Measurements from ENCODE around the gene C10orf71.

Gene C10orf71

DNA sequence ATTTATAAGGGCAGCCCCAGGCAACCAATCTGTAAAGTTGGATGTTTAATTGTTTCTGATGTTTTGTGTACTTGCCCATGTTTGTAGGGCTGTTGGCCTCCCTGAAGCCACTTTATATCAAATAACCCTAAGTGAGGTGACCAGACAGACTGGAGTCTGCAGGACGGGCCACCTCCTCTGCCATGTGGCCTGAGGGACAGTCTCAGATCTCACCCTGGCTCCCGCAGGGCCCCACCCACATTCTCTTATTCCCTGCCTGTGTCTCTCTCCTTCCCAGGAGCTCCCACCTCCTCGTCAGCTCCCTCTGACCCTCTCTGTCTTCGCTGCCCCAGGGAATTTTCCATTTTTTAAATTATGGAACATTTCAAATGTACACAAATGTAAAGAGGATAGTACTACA is 9.5 kb upstream of the C10orf71 start:
- H3K27me3 ChIP-seq (ENCODE audit: control insufficient read depth in 5 of 5, insufficient read depth in 4 of 5, low read length in 5 of 5): no peaks in the 10 kb centered on the region
- no peak overlapping the region for H3K4me3 ChIP-seq (ENCODE audit: low read depth in 1 of 5, low read length in 5 of 5)
- peaks cover 0 to 19% (median 2%) of the 10 kb centered on the region in 5 donors for H3K4me1 ChIP-seq (ENCODE audit: control insufficient read depth in 5 of 5, insufficient read depth in 5 of 5, low read length in 5 of 5)
- no peaks in the 10 kb centered on the region for H3K36me3 ChIP-seq (ENCODE audit: control insufficient read depth in 5 of 5, insufficient read depth in 5 of 5, low read length in 5 of 5)
- peaks cover 0 to 4% (median 0%) of the 10 kb centered on the region in 5 donors for H3K9me3 ChIP-seq (ENCODE audit: control insufficient read depth in 5 of 5, low read length in 5 of 5)
- H3K27ac ChIP-seq (ENCODE audit: low read depth, low read length): no peak overlapping the region
- H3K9ac ChIP-seq (ENCODE audit: low read length in 5 of 5): no peak overlapping the region

DNA sequence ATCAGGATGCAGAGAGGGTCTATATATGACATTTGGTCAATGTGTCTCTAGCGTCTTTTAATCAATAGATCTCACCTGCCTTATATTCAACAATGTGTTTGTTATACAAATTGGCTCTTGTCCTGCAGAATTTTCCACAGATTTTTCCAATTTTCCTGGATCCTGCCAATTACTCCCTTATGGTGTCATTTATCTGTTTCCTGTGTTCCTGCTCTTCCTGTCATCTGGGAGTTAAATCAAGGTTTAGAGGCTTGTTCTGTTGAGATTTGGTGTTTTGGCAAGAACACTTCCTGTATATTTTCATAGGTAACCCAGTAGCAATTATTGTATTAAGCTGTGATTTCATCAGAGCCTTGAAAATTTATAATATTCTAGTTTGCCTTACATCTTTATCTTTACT is 8.8 kb upstream of the C10orf71 start:
- peak overlapping the region; percentile 20 for H3K27ac ChIP-seq (ENCODE audit: low read depth, low read length)
- H3K36me3 ChIP-seq (ENCODE audit: control insufficient read depth in 5 of 5, insufficient read depth in 5 of 5, low read length in 5 of 5): no peaks in the 10 kb centered on the region
- peaks cover 0 to 24% (median 8%) of the 10 kb centered on the region in 5 donors for H3K4me1 ChIP-seq (ENCODE audit: control insufficient read depth in 5 of 5, insufficient read depth in 5 of 5, low read length in 5 of 5)
- no peaks in the 10 kb centered on the region for H3K27me3 ChIP-seq (ENCODE audit: control insufficient read depth in 5 of 5, insufficient read depth in 4 of 5, low read length in 5 of 5)
- no peak overlapping the region for H3K4me3 ChIP-seq (ENCODE audit: low read depth in 1 of 5, low read length in 5 of 5)
- no peak overlapping the region for H3K9ac ChIP-seq (ENCODE audit: low read length in 5 of 5)
- H3K9me3 ChIP-seq (ENCODE audit: control insufficient read depth in 5 of 5, low read length in 5 of 5): peaks cover 0 to 1% (median 0%) of the 10 kb centered on the region in 5 donors

DNA sequence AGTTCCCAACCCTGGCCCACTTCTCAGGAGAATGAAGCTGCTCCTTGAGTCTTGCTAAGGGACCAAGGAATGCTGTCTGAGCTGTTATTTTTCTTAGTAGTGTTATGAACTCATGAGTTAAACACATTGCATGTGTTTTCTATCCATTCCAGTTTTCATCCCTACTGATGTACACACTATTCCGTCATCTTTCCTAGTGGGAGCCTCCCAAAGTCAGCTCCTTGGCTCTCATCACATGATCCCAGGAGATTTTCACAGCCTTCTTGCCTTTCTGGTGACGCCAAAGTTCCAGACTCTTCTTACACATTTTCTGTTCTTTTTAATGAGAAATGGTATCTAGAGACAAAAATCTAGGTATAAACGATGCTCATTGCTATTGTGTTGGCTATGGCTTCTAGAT is 8.4 kb upstream of the C10orf71 start:
- peak overlapping the region; percentile 20 for H3K27ac ChIP-seq (ENCODE audit: low read depth, low read length)
- no peaks in the 10 kb centered on the region for H3K27me3 ChIP-seq (ENCODE audit: control insufficient read depth in 5 of 5, insufficient read depth in 4 of 5, low read length in 5 of 5)
- peaks cover 0 to 24% (median 8%) of the 10 kb centered on the region in 5 donors for H3K4me1 ChIP-seq (ENCODE audit: control insufficient read depth in 5 of 5, insufficient read depth in 5 of 5, low read length in 5 of 5)
- H3K36me3 ChIP-seq (ENCODE audit: control insufficient read depth in 5 of 5, insufficient read depth in 5 of 5, low read length in 5 of 5): no peaks in the 10 kb centered on the region
- no peak overlapping the region for H3K9ac ChIP-seq (ENCODE audit: low read length in 5 of 5)
- H3K9me3 ChIP-seq (ENCODE audit: control insufficient read depth in 5 of 5, low read length in 5 of 5): no peaks in the 10 kb centered on the region
- no peak overlapping the region for H3K4me3 ChIP-seq (ENCODE audit: low read depth in 1 of 5, low read length in 5 of 5)

DNA sequence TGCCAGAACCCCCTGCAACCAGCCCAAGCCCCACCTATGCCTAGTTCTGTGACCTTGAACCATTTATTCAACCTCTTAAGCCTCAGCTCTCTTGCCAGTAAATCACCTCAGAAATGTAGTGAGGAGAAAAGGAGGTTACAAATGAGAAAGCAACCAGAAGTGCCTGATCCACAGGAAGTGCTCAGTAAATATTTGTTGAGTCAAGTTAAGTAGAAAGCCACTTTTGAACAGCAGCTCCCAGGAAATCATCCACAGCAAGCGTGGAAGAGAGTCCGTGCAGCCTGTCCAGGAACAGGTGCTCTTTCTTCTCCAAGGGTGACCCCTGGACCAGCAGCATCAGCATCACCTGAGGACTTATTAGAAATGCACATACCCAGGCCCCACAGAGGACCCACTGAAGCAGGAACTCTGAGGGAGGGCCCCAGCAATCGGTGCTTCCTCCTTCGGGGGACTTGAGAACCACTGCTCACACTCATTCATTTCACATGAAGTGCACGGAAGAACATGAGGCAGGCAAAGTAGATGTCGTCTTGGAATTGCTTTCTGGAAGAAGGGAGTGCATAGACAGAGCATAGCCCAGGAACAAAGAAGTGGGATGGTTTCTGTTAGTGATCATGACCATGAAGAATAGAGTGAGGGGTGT is 6.3 kb upstream of the C10orf71 start:
- no peak overlapping the region for H3K9ac ChIP-seq (ENCODE audit: low read length in 5 of 5)
- H3K9me3 ChIP-seq (ENCODE audit: control insufficient read depth in 5 of 5, low read length in 5 of 5): no peaks in the 10 kb centered on the region
- no peaks in the 10 kb centered on the region for H3K27me3 ChIP-seq (ENCODE audit: control insufficient read depth in 5 of 5, insufficient read depth in 4 of 5, low read length in 5 of 5)
- H3K36me3 ChIP-seq (ENCODE audit: control insufficient read depth in 5 of 5, insufficient read depth in 5 of 5, low read length in 5 of 5): no peaks in the 10 kb centered on the region
- H3K4me3 ChIP-seq (ENCODE audit: low read depth in 1 of 5, low read length in 5 of 5): no peak overlapping the region
- peaks cover 0 to 24% (median 8%) of the 10 kb centered on the region in 5 donors for H3K4me1 ChIP-seq (ENCODE audit: control insufficient read depth in 5 of 5, insufficient read depth in 5 of 5, low read length in 5 of 5)
- H3K27ac ChIP-seq (ENCODE audit: low read depth, low read length): no peak overlapping the region

DNA sequence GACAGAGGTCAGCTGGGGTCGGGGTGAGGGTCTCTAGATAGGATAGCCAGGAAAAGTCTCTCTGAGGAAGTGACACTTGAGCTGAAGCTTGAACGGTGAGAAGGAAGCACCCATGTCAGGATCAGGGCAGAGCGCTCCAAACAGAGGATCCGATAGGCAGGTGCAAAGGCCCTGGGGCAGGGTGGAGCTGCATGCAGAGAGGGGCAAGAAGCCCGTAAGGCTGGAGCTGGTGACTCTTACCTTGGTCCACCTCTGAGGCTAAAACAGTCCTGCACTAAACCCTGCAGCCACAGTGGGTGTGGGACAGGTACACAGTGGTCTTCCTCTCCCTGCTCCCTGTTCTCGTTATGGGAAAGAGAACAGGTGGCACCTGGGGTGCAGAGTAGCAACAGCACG is 5.8 kb upstream of the C10orf71 start:
- H3K4me3 ChIP-seq (ENCODE audit: low read depth in 1 of 5, low read length in 5 of 5): no peak overlapping the region
- H3K9ac ChIP-seq (ENCODE audit: low read length in 5 of 5): no peak overlapping the region
- peaks cover 0 to 27% (median 10%) of the 10 kb centered on the region in 5 donors for H3K4me1 ChIP-seq (ENCODE audit: control insufficient read depth in 5 of 5, insufficient read depth in 5 of 5, low read length in 5 of 5)
- no peaks in the 10 kb centered on the region for H3K27me3 ChIP-seq (ENCODE audit: control insufficient read depth in 5 of 5, insufficient read depth in 4 of 5, low read length in 5 of 5)
- no peaks in the 10 kb centered on the region for H3K36me3 ChIP-seq (ENCODE audit: control insufficient read depth in 5 of 5, insufficient read depth in 5 of 5, low read length in 5 of 5)
- H3K27ac ChIP-seq (ENCODE audit: low read depth, low read length): no peak overlapping the region
- H3K9me3 ChIP-seq (ENCODE audit: control insufficient read depth in 5 of 5, low read length in 5 of 5): no peaks in the 10 kb centered on the region

DNA sequence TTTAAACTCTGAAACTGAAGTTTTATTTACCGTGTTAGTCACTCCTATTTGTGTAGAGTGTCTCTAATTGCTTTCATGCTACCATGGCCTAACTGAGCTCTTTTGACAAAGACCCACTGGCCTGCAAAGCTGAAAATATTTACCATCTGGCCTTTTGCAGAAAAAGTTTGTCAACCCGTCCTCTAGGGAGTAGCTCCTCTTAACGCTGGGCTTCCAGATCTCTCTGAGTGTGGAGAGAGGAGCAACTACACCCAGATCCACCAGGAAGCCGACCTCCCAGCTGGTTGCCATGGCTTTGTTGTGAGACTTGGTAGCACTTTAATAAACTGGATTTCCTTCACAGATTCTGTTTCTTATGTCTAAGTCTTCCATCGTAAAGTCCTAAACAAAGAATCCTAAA is 4.2 kb upstream of the C10orf71 start:
- H3K36me3 ChIP-seq (ENCODE audit: control insufficient read depth in 5 of 5, insufficient read depth in 5 of 5, low read length in 5 of 5): no peaks in the 10 kb centered on the region
- H3K9me3 ChIP-seq (ENCODE audit: control insufficient read depth in 5 of 5, low read length in 5 of 5): no peaks in the 10 kb centered on the region
- peak overlapping the region in 1 of 5 donors; percentile 6 for H3K4me3 ChIP-seq (ENCODE audit: low read depth in 1 of 5, low read length in 5 of 5)
- no peak overlapping the region for H3K9ac ChIP-seq (ENCODE audit: low read length in 5 of 5)
- H3K27me3 ChIP-seq (ENCODE audit: control insufficient read depth in 5 of 5, insufficient read depth in 4 of 5, low read length in 5 of 5): no peaks in the 10 kb centered on the region
- H3K27ac ChIP-seq (ENCODE audit: low read depth, low read length): no peak overlapping the region
- peaks cover 0 to 37% (median 23%) of the 10 kb centered on the region in 5 donors for H3K4me1 ChIP-seq (ENCODE audit: control insufficient read depth in 5 of 5, insufficient read depth in 5 of 5, low read length in 5 of 5)

DNA sequence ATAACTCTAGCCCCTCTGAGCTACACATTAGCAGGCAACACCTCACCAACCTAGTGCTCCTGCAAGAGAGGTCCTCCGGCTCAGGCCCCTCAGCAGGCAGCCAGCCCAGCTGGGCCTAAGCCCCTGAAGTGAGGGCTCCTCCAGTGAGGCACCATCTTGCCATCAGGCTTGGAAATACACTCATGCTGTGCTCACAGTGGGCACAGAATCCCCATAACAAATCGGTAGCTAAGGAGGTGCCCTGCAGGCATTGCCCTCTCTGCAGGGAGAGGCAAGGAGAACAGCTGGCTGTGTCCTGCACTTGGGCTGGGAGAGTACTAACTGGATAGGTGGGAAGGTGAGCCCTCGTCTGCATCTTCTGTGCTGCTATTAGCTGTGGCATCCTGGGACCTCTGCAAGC is 3.7 kb upstream of the C10orf71 start:
- H3K36me3 ChIP-seq (ENCODE audit: control insufficient read depth in 5 of 5, insufficient read depth in 5 of 5, low read length in 5 of 5): no peaks in the 10 kb centered on the region
- no peaks in the 10 kb centered on the region for H3K9me3 ChIP-seq (ENCODE audit: control insufficient read depth in 5 of 5, low read length in 5 of 5)
- no peak overlapping the region for H3K9ac ChIP-seq (ENCODE audit: low read length in 5 of 5)
- H3K4me3 ChIP-seq (ENCODE audit: low read depth in 1 of 5, low read length in 5 of 5): no peak overlapping the region
- H3K4me1 ChIP-seq (ENCODE audit: control insufficient read depth in 5 of 5, insufficient read depth in 5 of 5, low read length in 5 of 5): peaks cover 0 to 38% (median 23%) of the 10 kb centered on the region in 5 donors
- no peak overlapping the region for H3K27ac ChIP-seq (ENCODE audit: low read depth, low read length)
- no peaks in the 10 kb centered on the region for H3K27me3 ChIP-seq (ENCODE audit: control insufficient read depth in 5 of 5, insufficient read depth in 4 of 5, low read length in 5 of 5)

DNA sequence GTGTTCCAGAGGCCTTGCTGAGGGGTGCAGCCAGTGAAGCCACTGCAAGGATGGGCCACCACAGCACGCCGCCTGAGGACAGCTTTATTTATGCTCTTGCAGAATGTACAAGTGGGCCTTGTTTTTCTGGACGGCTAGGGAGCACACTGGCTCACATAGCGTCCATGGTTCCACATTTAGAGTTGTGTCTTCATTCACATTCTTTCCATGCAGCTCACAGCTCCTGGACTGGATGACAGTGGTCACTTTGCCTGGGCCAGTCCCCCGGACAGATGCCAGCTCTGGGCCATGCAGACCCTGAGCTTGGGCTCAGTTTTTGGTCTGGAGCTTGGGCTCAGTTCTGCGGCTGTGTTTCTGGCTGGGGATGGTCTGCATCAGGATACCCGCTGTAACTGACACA is 2.6 kb upstream of the C10orf71 start:
- H3K9ac ChIP-seq (ENCODE audit: low read length in 5 of 5): no peak overlapping the region

DNA sequence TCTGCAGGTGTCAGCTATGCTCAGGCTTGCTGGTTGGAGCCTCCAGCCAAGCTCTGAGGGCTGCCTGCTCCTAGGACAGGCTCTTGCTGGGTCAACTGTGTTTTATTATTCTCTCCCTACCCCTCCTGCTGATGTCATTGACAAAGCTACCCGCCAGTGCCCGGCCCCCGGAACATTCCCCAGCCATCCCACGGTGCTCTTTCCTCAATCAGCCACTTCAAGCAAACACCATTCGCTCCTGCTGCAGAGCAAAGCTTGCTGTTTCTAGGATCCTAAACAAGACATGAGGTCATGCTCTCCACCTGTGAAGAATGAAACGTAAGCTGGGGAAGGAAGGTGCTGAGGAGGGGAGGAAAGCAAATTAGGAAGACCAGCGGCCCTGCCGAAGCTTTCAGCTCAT is 2.1 kb upstream of the C10orf71 start:
- Histone ChIP-seq H3K36me3 (ENCODE audit: control insufficient read depth in 5 of 5, insufficient read depth in 5 of 5, low read length in 5 of 5) (no peaks in the 10 kb centered on the region), H3K4me3 (ENCODE audit: low read depth in 1 of 5, low read length in 5 of 5) (no peak overlapping the region), H3K4me1 (ENCODE audit: control insufficient read depth in 5 of 5, insufficient read depth in 5 of 5, low read length in 5 of 5) (peaks cover 0 to 37% (median 23%) of the 10 kb centered on the region in 5 donors), H3K27ac (ENCODE audit: low read depth, low read length) (no peak overlapping the region), H3K9me3 (ENCODE audit: control insufficient read depth in 5 of 5, low read length in 5 of 5) (no peaks in the 10 kb centered on the region), H3K27me3 (ENCODE audit: control insufficient read depth in 5 of 5, insufficient read depth in 4 of 5, low read length in 5 of 5) (no peaks in the 10 kb centered on the region), H3K9ac (ENCODE audit: low read length in 5 of 5) (no peak overlapping the region)

More for the DNA sequence above, 2.6 kb upstream of the C10orf71 start:
- Histone ChIP-seq H3K4me1 (ENCODE audit: control insufficient read depth in 5 of 5, insufficient read depth in 5 of 5, low read length in 5 of 5) (peaks cover 0 to 37% (median 23%) of the 10 kb centered on the region in 5 donors), H3K36me3 (ENCODE audit: control insufficient read depth in 5 of 5, insufficient read depth in 5 of 5, low read length in 5 of 5) (no peaks in the 10 kb centered on the region), H3K4me3 (ENCODE audit: low read depth in 1 of 5, low read length in 5 of 5) (no peak overlapping the region), H3K27me3 (ENCODE audit: control insufficient read depth in 5 of 5, insufficient read depth in 4 of 5, low read length in 5 of 5) (no peaks in the 10 kb centered on the region), H3K27ac (ENCODE audit: low read depth, low read length) (no peak overlapping the region), H3K9me3 (ENCODE audit: control insufficient read depth in 5 of 5, low read length in 5 of 5) (no peaks in the 10 kb centered on the region)

DNA sequence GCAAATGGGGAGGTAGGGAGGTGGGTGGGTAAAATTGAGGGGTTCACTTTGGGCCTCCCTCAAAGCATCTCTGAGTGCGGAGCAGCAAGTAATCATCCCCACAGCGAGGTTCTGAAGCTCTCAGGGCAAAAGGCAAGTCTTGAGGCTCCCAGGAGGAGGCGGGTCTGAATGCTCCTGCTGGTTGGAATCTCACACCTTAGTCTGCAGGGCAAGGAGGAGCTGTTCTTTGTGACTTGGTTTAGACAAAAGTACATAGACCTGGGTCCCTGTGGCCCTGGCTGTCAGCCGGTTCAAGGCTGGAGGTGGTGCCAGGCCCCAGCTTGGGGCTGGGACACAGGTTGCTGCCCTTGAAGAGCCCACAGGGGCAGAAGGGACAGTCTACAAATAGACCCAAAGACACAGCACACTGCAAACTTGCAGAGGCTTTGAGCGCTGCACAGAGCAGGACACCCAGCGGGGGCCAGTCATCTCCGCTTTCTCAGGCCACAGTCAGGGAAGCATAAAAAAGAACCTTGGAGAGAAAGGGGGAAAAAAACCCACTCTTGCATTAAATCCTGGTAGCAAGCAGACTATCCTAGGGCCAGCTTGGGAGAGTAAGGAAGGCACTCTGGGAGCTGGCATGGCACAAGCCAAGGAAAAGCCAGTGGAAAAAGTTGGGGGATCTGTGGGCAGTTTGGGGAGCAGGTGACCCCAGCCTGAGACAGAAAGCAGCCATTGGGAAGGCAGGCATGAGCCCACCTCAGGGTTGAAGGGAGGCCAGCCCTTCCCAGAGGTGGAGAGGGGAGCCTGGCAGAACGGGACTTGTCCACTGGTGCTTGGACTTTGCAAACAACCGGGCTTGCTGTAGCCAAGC is 926 bp upstream of the C10orf71 start:
- no peak overlapping the region for H3K4me3 ChIP-seq (ENCODE audit: low read depth in 1 of 5, low read length in 5 of 5)
- no peak overlapping the region for H3K9ac ChIP-seq (ENCODE audit: low read length in 5 of 5)
- H3K4me1 ChIP-seq (ENCODE audit: control insufficient read depth in 5 of 5, insufficient read depth in 5 of 5, low read length in 5 of 5): peaks cover 0 to 33% (median 23%) of the 10 kb centered on the region in 5 donors
- H3K36me3 ChIP-seq (ENCODE audit: control insufficient read depth in 5 of 5, insufficient read depth in 5 of 5, low read length in 5 of 5): no peaks in the 10 kb centered on the region
- no peaks in the 10 kb centered on the region for H3K27me3 ChIP-seq (ENCODE audit: control insufficient read depth in 5 of 5, insufficient read depth in 4 of 5, low read length in 5 of 5)
- no peaks in the 10 kb centered on the region for H3K9me3 ChIP-seq (ENCODE audit: control insufficient read depth in 5 of 5, low read length in 5 of 5)
- no peak overlapping the region for H3K27ac ChIP-seq (ENCODE audit: low read depth, low read length)
